ACC112 (cell line): Measurements from ENCODE around the gene POU4F1.

Experiments
- H2AFZ ChIP-seq: fragments of 200-600 bp; sonication (generic); one replicate; pipeline ENCODE4 v1.6.0; 2017; ENCODE audit warnings: antibody characterized with exemption, low read length; ENCODE audit not compliant: unreplicated experiment
- H3K27ac ChIP-seq: fragments of 200-600 bp; sonication (generic); 2 replicates; pipeline ENCODE4 v1.5.1; 2014; ENCODE audit warnings: low read depth, mild to moderate bottlenecking, antibody characterized with exemption, low read length, moderate library complexity
- H3K27me3 ChIP-seq: fragments of 200-600 bp; sonication (generic); 2 replicates; pipeline ENCODE4 v1.6.1; 2014; ENCODE audit warnings: mild to moderate bottlenecking, antibody characterized with exemption, low read length, moderate library complexity, mixed read lengths; ENCODE audit not compliant: insufficient read depth
- H3K36me3 ChIP-seq: fragments of 200-600 bp; sonication (generic); 2 replicates; pipeline ENCODE4 v1.6.1; 2016; ENCODE audit warnings: mild to moderate bottlenecking, antibody characterized with exemption, low read length, moderate library complexity, mixed read lengths; ENCODE audit not compliant: insufficient read depth
- H3K4me1 ChIP-seq: fragments of 200-600 bp; sonication (generic); one replicate; pipeline ENCODE4 v1.6.1; 2016; ENCODE audit warnings: low read length, mixed read lengths; ENCODE audit not compliant: insufficient read depth, unreplicated experiment, control insufficient read depth
- H3K4me3 ChIP-seq: fragments of 200-600 bp; sonication (generic); 2 replicates; pipeline ENCODE4 v1.5.1; 2014; ENCODE audit warnings: mild to moderate bottlenecking, low read depth, low read length
- H3K79me2 ChIP-seq: fragments of 200-600 bp; sonication (generic); one replicate; pipeline ENCODE4 v1.6.0; 2016; ENCODE audit warnings: low read length; ENCODE audit not compliant: control insufficient read depth, unreplicated experiment, insufficient read depth

POU4F1 gene

DNA sequence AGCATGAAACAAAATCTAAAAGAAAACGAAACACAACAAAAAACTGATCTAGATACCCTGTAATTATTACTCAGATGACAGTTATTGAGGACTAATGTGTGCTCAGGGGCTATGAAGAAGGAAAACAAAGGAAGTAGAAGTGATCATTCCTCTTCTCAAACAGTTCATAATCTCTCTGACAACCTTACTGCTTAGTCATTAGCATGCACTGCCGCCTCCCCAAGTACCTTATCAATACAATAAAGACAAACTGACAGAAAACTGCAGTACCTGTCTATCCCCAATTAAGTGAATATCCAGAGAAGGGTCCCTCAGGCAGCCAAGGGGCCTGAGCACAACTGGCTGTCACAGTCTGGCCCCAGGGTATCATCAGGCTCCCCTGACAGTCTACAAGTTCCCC, 22.0 kb upstream of the POU4F1 start:
- Histone ChIP-seq H3K79me2 (no peaks in the 10 kb centered on the region), H3K4me1 (no peaks in the 10 kb centered on the region), H3K27ac (no peak overlapping the region), H3K4me3 (no peak overlapping the region), H3K36me3 (no peaks in the 10 kb centered on the region; the same call in 1 of the 2 replicates), H2AFZ (no peak overlapping the region), H3K27me3 (no peaks in the 10 kb centered on the region)

DNA sequence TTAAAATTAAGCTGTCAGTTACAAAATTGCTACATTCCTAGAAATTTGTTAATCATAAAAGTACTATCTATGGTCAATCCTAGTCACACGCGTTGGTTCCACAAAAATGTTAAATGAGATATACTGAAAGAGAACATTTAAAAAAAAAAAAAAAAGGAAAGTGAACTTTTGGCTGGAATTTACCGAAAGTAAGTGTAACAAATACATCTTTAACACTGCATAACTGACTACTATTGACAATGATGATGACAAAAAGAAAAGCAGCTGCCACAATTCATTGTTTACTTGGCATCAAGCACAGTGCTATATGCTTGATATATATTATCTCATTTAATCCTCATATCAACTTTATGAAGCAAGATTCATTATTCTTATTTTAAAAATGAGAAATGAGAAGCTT, 19.8 kb upstream of the POU4F1 start:
- Histone ChIP-seq H3K4me1 (no peaks in the 10 kb centered on the region), H3K4me3 (no peak overlapping the region), H2AFZ (no peak overlapping the region), H3K27me3 (no peaks in the 10 kb centered on the region), H3K36me3 (no peaks in the 10 kb centered on the region; the same call in 1 of the 2 replicates), H3K79me2 (no peaks in the 10 kb centered on the region), H3K27ac (no peak overlapping the region)

DNA sequence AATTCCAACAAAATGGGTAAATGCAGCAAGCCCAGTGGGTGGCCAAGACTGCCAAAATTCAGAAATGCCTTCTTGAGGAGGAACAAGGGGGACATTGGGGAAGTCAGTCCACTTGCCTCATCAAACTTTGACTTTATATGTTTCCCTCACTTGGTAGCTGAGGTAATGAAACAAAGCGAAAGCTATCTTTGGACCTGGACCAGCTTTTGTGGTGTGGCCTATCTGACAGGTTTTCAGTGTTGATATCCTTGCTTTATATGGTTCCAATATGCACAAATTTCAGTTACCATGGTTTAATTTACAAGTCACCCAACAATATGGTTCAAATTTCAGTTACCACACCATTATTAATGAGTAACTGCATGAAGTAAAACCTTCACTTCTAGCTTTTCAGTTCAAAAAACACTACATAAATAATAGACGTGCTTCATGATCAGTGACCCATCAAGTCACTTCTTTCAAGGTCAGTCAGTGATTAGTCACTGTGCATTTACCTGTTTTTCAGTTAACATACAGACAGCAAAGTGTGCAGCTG, 17.7 kb upstream of the POU4F1 start:
- no peak overlapping the region for H3K4me3 ChIP-seq
- H3K27ac ChIP-seq: no peak overlapping the region
- H3K27me3 ChIP-seq: no peaks in the 10 kb centered on the region
- H3K36me3 ChIP-seq: peaks cover 9% of the 10 kb centered on the region
- H3K79me2 ChIP-seq: no peaks in the 10 kb centered on the region
- no peak overlapping the region for H2AFZ ChIP-seq
- no peaks in the 10 kb centered on the region for H3K4me1 ChIP-seq

DNA sequence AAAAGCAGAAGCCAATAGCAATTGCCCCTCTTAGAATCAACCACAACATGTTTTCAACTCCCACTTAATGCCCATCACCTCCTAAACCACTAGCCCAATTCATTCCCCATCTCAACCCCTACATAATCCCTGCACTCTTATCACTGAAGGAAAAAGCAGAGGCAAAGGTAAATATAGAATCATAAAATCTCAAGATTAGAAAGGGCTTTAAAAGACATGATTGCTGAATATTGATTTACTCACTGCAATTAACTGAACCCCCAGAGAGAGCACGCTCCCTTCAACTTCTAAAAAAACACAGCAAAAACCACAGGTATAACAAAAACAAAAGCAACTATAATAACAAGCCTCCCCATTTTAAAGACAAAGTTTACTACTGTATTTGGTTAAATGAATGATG, 15.1 kb upstream of the POU4F1 start:
- Histone ChIP-seq H3K27me3 (no peaks in the 10 kb centered on the region), H3K27ac (no peak overlapping the region), H3K79me2 (no peaks in the 10 kb centered on the region), H3K4me1 (no peaks in the 10 kb centered on the region), H3K4me3 (no peak overlapping the region), H2AFZ (no peak overlapping the region), H3K36me3 (peaks cover 11% of the 10 kb centered on the region)

DNA sequence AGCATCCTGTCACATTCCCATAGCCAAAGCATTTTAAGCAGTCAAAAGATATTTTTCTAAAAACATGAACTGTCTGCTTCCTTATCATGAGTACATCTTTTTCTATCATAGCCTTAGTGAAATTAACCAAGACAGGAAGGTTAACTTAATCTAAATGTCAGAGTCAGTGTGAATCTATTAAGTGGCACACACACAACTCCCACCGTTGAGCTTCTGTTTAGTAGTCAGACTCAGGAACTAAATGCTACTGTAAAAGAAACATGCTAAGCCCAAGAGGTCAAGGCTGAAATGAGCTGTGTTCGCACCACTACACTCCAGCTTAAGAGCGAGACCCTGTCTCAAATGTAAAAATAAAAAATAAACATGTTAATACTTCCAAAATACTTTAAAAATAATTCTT, 7.7 kb upstream of the POU4F1 start:
- no peaks in the 10 kb centered on the region for H3K79me2 ChIP-seq
- H3K4me1 ChIP-seq: peaks cover 8% of the 10 kb centered on the region
- H2AFZ ChIP-seq: no peak overlapping the region
- H3K27me3 ChIP-seq: peaks cover 55% of the 10 kb centered on the region
- H3K36me3 ChIP-seq: peaks cover 2% of the 10 kb centered on the region
- H3K4me3 ChIP-seq: no peak overlapping the region
- no peak overlapping the region for H3K27ac ChIP-seq

DNA sequence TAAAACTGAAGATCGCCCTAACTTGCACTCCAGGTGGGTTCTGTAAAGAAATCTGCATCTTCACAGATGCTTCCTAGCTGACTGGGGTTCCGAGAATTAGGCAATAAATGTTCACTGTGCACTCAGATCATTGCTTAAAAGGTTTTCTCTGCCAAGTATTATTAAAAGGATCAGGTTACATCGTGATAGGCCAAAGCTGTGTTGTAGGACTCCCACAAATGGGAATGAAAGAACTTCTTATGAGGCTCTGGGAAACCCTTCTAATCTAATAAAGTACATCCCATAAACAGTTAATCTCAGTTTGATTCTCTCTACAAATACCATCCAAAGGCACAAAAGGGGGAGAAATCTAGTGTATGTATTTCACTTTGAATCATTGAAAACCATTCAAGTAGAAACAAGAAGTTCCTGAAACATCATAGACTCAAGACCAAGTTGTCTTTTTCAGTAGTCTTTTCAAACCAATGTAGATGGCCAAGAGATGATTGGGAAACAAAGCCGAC, 7.1 kb upstream of the POU4F1 start:
- Histone ChIP-seq H3K27ac (no peak overlapping the region), H3K4me1 (peaks cover 8% of the 10 kb centered on the region), H3K79me2 (no peaks in the 10 kb centered on the region), H3K36me3 (no peaks in the 10 kb centered on the region), H2AFZ (no peak overlapping the region), H3K27me3 (peaks cover 61% of the 10 kb centered on the region), H3K4me3 (no peak overlapping the region)

DNA sequence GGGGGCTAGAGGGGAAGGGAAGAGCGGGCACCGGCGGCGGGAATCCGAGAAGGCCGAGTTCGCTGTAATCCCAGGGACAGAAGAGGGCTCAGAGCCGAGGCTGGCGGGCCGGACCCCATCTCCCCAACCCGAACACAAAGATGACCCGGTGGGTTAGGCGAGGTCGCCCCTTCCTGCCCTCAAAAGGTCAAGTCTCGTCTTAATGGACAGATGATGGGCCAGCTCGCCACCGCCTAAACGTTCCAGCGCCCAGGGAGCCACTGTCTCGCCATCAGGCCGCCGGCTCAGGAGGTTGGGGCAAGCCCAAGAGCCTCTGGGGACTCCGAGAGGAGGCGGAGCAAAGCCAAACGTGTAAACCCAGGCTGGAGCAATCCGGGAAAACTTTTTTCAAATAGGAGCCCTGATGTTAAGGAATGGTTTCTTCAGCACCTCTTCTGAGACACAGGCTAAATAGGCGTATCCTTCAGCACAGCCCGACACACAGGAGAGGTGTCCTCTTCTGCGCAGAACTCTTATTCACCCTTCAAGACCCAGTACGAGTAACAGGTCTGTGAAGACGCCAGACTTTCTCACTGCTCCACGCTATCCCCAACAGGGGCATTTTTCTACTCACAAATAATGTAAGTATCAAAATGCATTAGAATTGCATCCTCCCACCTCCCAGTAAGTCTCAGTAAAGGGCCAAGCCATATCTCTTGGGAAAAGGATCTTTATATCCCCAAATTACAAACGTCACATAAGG, 6.3 kb upstream of the POU4F1 start:
- H3K27me3 ChIP-seq: peaks cover 69% of the 10 kb centered on the region
- peaks cover 8% of the 10 kb centered on the region for H3K4me1 ChIP-seq
- H3K79me2 ChIP-seq: no peaks in the 10 kb centered on the region
- H3K4me3 ChIP-seq: peak overlapping the region; percentile 75
- H3K36me3 ChIP-seq: no peaks in the 10 kb centered on the region
- H2AFZ ChIP-seq: peak overlapping the region; percentile 61
- H3K27ac ChIP-seq: no peak overlapping the region

DNA sequence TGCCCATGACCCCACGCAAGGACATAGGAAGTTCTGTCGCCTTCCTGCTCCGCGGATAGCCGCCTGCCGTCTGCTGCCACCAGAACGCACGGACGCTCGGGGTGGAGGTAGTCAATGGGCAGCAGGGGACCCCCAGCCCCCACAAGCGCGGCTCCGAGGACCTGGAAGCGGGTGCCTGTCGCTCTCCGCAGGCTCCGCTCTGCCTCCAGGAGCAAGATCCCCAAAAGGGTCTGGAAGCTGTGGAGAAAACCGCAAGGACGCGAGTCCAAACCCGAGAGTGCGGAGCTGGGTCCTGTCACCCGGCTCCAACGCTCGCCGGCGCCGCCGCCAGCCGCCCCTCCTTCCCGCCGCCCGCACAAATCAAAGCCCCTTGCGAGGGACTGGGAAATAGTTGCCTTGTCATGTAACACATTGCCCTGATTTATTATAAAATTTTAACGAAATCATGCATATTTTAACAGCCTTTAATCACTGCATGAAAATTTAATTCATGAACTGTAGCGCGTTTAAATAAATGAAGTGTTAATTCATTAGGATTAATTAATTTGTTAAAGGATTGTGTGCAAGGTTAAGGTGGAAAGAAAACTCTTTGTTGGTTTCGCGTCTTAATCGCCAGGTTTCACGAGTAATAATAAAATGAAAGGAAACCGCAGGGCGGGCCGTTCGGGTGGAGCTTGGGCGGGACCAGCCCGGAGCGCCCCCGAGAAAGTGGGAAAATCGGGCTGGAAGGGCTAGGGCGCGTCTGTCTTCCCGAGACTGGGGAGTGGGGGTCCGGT, 5.5 kb upstream of the POU4F1 start:
- H3K4me1 ChIP-seq: peaks cover 8% of the 10 kb centered on the region
- H3K4me3 ChIP-seq: peak overlapping the region; percentile 75
- H2AFZ ChIP-seq: peak overlapping the region; percentile 61
- H3K79me2 ChIP-seq: no peaks in the 10 kb centered on the region
- no peak overlapping the region for H3K27ac ChIP-seq
- H3K36me3 ChIP-seq: no peaks in the 10 kb centered on the region
- H3K27me3 ChIP-seq: peaks cover 77% of the 10 kb centered on the region

DNA sequence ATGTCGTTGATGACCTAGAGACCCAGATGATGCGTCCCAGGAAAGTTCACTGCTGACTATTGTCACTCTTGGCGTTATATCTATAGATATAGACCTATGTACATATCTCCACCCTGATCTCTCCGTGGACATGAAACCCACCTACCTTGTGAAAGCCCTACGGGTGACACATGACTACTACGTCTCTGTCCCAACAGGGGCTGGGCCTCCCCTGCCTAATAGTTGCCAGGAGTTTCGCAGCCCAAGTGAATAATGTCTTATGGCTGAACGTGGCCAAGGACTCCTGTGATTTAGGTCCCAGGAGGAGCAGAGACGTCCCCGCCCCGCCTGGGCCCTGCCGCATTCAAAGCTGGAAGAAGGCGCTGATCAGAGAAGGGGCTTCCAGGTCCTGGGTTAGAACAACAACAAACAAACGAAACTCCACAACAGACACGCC, 4.9 kb upstream of the POU4F1 start:
- no peaks in the 10 kb centered on the region for H3K79me2 ChIP-seq
- H3K27ac ChIP-seq: no peak overlapping the region
- H3K27me3 ChIP-seq: peaks cover 83% of the 10 kb centered on the region

DNA sequence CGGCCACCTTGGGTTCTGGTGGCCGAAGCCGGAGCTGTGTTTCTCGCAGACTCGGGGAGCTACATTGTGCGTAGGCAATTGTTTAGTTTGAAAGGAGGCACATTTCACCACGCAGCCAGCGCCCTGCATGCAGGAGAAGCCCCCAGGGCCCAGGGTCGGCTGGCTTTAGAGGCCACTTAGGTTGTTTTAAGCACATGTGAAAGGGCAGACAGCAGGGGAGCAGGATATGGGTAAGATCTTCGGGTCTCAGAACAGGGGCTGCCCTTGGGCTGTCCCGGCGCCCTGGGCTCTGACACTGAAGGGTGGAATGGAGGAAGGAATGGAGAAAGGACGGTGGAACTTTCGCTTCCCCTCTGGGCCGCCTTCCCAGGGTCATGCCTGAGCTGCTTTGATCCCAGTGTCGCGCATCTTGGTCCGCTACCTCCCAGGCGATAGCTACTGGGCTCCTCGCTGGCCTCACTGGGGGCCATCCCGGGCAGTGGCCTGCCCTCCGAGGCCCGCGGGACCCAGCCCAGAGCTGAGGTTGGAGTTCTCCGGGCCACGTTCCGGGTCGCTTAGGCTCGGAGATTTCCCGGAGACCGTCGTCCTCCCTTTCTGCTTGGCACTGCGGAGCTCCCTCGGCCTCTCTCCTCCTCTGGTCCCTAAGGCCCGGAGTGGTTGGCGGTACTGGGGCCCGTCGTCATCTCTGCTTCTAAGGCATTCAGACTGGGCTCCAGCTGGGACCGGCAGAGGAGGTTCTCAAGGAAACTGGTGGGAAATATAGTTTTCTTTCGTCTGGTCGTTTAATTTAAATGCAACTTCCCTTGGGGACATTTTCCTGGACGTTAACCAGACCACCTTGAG, 4.3 kb upstream of the POU4F1 start:
- Histone ChIP-seq H3K36me3 (no peaks in the 10 kb centered on the region), H2AFZ (no peak overlapping the region), H3K4me3 (no peak overlapping the region; the same call in 1 of the 2 replicates), H3K27ac (no peak overlapping the region), H3K79me2 (no peaks in the 10 kb centered on the region), H3K4me1 (peaks cover 8% of the 10 kb centered on the region), H3K27me3 (peaks cover 89% of the 10 kb centered on the region)

More for the DNA sequence above, 4.9 kb upstream of the POU4F1 start:
- peak overlapping the region; percentile 75 for H3K4me3 ChIP-seq
- H3K4me1 ChIP-seq: peaks cover 8% of the 10 kb centered on the region
- no peaks in the 10 kb centered on the region for H3K36me3 ChIP-seq
- H2AFZ ChIP-seq: no peak overlapping the region
